GM21447 (cell line): ENCODE results near the gene CYYR1.

Source experiments
- ATAC-seq: cut with Tn5 transposase; IDR thresholded peaks from one replicate; pipeline ENCODE4 v1.9.1; 2021; ENCODE audit not compliant: unreplicated experiment

The CYYR1 gene

GRCh38 chr21:26554365-26554764, 18.7 kb downstream of the CYYR1 start:
- no peak for ATAC-seq

- ATAC-seq = no peak
Measured at GRCh38 chr21:26553898-26554297, 19.2 kb downstream of the CYYR1 start.

GRCh38 chr21:26550326-26550725, 22.8 kb downstream of the CYYR1 start:
- ATAC-seq = no peak

- no peak for ATAC-seq
Measured at GRCh38 chr21:26546446-26547097, 26.5 kb downstream of the CYYR1 start.

GRCh38 chr21:26544201-26544775, 28.8 kb downstream of the CYYR1 start:
- ATAC-seq = no peak

- ATAC-seq = no peak
Measured at GRCh38 chr21:26540651-26541050, 32.4 kb downstream of the CYYR1 start.

- ATAC-seq = no peak
Measured at GRCh38 chr21:26539566-26539965, 33.5 kb downstream of the CYYR1 start.

- ATAC-seq = no peak
Measured at GRCh38 chr21:26534517-26534916, 38.6 kb downstream of the CYYR1 start.

- no peak for ATAC-seq
Measured at GRCh38 chr21:26532208-26532607, 40.9 kb downstream of the CYYR1 start.

- no peak for ATAC-seq
Measured at GRCh38 chr21:26529526-26529925, 43.6 kb downstream of the CYYR1 start.

- ATAC-seq = no peak
Measured at GRCh38 chr21:26528882-26529281, 44.2 kb downstream of the CYYR1 start.

GRCh38 chr21:26522704-26523103, 50.4 kb downstream of the CYYR1 start:
- no peak for ATAC-seq

GRCh38 chr21:26519142-26519541, 53.9 kb downstream of the CYYR1 start:
- no peak for ATAC-seq

GRCh38 chr21:26515257-26515656, 57.8 kb downstream of the CYYR1 start:
- ATAC-seq = no peak

- ATAC-seq = no peak
Measured at GRCh38 chr21:26513212-26513611, 59.9 kb downstream of the CYYR1 start.

GRCh38 chr21:26512664-26513063, 60.4 kb downstream of the CYYR1 start:
- ATAC-seq = no peak

GRCh38 chr21:26508903-26509302, 64.2 kb downstream of the CYYR1 start:
- ATAC-seq = no peak

- no peak for ATAC-seq
Measured at GRCh38 chr21:26506956-26507355, 66.1 kb downstream of the CYYR1 start.

GRCh38 chr21:26505211-26505610, 67.9 kb downstream of the CYYR1 start:
- ATAC-seq = no peak

- no peak for ATAC-seq
Measured at GRCh38 chr21:26503414-26503813, 69.7 kb downstream of the CYYR1 start.

- no peak for ATAC-seq
Measured at GRCh38 chr21:26501495-26502021, 71.5 kb downstream of the CYYR1 start.

- ATAC-seq = no peak
Measured at GRCh38 chr21:26499495-26499894, 73.6 kb downstream of the CYYR1 start.
